Measurements from ENCODE around the gene TRAPPC6A. TPM values are rescaled to one million over a fixed set of nuclear protein-coding genes. Genes with fewer than 3 reads are reported as not detected.

The TRAPPC6A gene
- polyA plus RNA-seq, 1 donor from 2014 or later: 158 TPM

GRCh38 chr19:45151320-45151719, 26.7 kb downstream of the TRAPPC6A start:
- peaks cover 0 to 12% (median 11%) of the 10 kb centered on the region in 3 donors for H3K4me1 Mint-ChIP-seq
- H3K4me3 Mint-ChIP-seq: peak overlapping the region; percentile 21 to 84 (median 65)
- peak overlapping the region in 1 of 3 donors; percentile 71 for H3K27ac Mint-ChIP-seq
- H3K36me3 Mint-ChIP-seq: peaks cover 1% of the 10 kb centered on the region
- H3K9me3 Mint-ChIP-seq: peaks cover 0 to 4% (median 0%) of the 10 kb centered on the region in 3 donors
- peaks cover 30% of the 10 kb centered on the region for H3K27me3 Mint-ChIP-seq

GRCh38 chr19:45150751-45151281, 27.2 kb downstream of the TRAPPC6A start:
- Mint-ChIP-seq H3K27me3 (peaks cover 28% of the 10 kb centered on the region), H3K9me3 (peaks cover 0 to 4% (median 0%) of the 10 kb centered on the region in 3 donors), H3K27ac (no peak overlapping the region), H3K36me3 (no peaks in the 10 kb centered on the region), H3K4me1 (peaks cover 0 to 12% (median 11%) of the 10 kb centered on the region in 3 donors), H3K4me3 (peak overlapping the region in 2 of 4 donors; percentile 12 to 84)

- H3K36me3 Mint-ChIP-seq: no peaks in the 10 kb centered on the region
- H3K4me1 Mint-ChIP-seq: peaks cover 0 to 11% (median 10%) of the 10 kb centered on the region in 3 donors
- H3K9me3 Mint-ChIP-seq: peaks cover 0 to 4% (median 0%) of the 10 kb centered on the region in 3 donors
- no peak overlapping the region for H3K27ac Mint-ChIP-seq
- peaks cover 25% of the 10 kb centered on the region for H3K27me3 Mint-ChIP-seq
- peak overlapping the region in 1 of 4 donors; percentile 12 for H3K4me3 Mint-ChIP-seq
Observed at GRCh38 chr19:45150180-45150579, 27.9 kb downstream of the TRAPPC6A start.

GRCh38 chr19:45149129-45149528, 28.9 kb downstream of the TRAPPC6A start:
- Mint-ChIP-seq H3K36me3 (no peaks in the 10 kb centered on the region), H3K27me3 (peaks cover 16% of the 10 kb centered on the region), H3K27ac (no peak overlapping the region), H3K4me1 (peaks cover 0 to 8% (median 7%) of the 10 kb centered on the region in 3 donors), H3K9me3 (peaks cover 0 to 4% (median 0%) of the 10 kb centered on the region in 3 donors), H3K4me3 (peak overlapping the region in 1 of 4 donors; percentile 32)

GRCh38 chr19:45147835-45148676, 30.0 kb downstream of the TRAPPC6A start:
- H3K27me3 Mint-ChIP-seq: peaks cover 11% of the 10 kb centered on the region
- H3K4me1 Mint-ChIP-seq: peaks cover 0 to 4% (median 4%) of the 10 kb centered on the region in 3 donors
- H3K36me3 Mint-ChIP-seq: no peaks in the 10 kb centered on the region
- no peak overlapping the region for H3K27ac Mint-ChIP-seq
- no peak overlapping the region for H3K4me3 Mint-ChIP-seq
- peaks cover 0 to 4% (median 0%) of the 10 kb centered on the region in 3 donors for H3K9me3 Mint-ChIP-seq

GRCh38 chr19:45146741-45147205, 31.3 kb downstream of the TRAPPC6A start:
- H3K9me3 Mint-ChIP-seq: no peaks in the 10 kb centered on the region
- no peaks in the 10 kb centered on the region for H3K36me3 Mint-ChIP-seq
- H3K27me3 Mint-ChIP-seq: peaks cover 5% of the 10 kb centered on the region
- H3K4me3 Mint-ChIP-seq: no peak overlapping the region
- no peaks in the 10 kb centered on the region for H3K4me1 Mint-ChIP-seq
- no peak overlapping the region for H3K27ac Mint-ChIP-seq

GRCh38 chr19:45146251-45146650, 31.8 kb downstream of the TRAPPC6A start:
- H3K36me3 Mint-ChIP-seq: no peaks in the 10 kb centered on the region
- H3K27ac Mint-ChIP-seq: no peak overlapping the region
- H3K27me3 Mint-ChIP-seq: no peaks in the 10 kb centered on the region
- H3K4me1 Mint-ChIP-seq: no peaks in the 10 kb centered on the region
- no peak overlapping the region for H3K4me3 Mint-ChIP-seq
- no peaks in the 10 kb centered on the region for H3K9me3 Mint-ChIP-seq

- H3K9me3 Mint-ChIP-seq: no peaks in the 10 kb centered on the region
- no peaks in the 10 kb centered on the region for H3K27me3 Mint-ChIP-seq
- H3K36me3 Mint-ChIP-seq: no peaks in the 10 kb centered on the region
- no peak overlapping the region for H3K27ac Mint-ChIP-seq
- no peak overlapping the region for H3K4me3 Mint-ChIP-seq
- H3K4me1 Mint-ChIP-seq: no peaks in the 10 kb centered on the region
Observed at GRCh38 chr19:45145270-45146189, 32.5 kb downstream of the TRAPPC6A start.

- H3K36me3 Mint-ChIP-seq: no peaks in the 10 kb centered on the region
Observed at GRCh38 chr19:45144431-45145269, 33.4 kb downstream of the TRAPPC6A start.

GRCh38 chr19:45142726-45143110, 35.3 kb downstream of the TRAPPC6A start:
- no peaks in the 10 kb centered on the region for H3K36me3 Mint-ChIP-seq
- no peaks in the 10 kb centered on the region for H3K27me3 Mint-ChIP-seq
- H3K4me1 Mint-ChIP-seq: peaks cover 0 to 5% (median 4%) of the 10 kb centered on the region in 3 donors
- H3K9me3 Mint-ChIP-seq: no peaks in the 10 kb centered on the region
- peak overlapping the region in 1 of 4 donors; percentile 60 for H3K4me3 Mint-ChIP-seq
- H3K27ac Mint-ChIP-seq: no peak overlapping the region

More at GRCh38 chr19:45144431-45145269, 33.4 kb downstream of the TRAPPC6A start:
- H3K27me3 Mint-ChIP-seq: no peaks in the 10 kb centered on the region
- no peak overlapping the region for H3K4me3 Mint-ChIP-seq
- H3K9me3 Mint-ChIP-seq: no peaks in the 10 kb centered on the region
- no peaks in the 10 kb centered on the region for H3K4me1 Mint-ChIP-seq
- no peak overlapping the region for H3K27ac Mint-ChIP-seq

- Mint-ChIP-seq H3K27me3 (no peaks in the 10 kb centered on the region), H3K4me3 (no peak overlapping the region), H3K9me3 (no peaks in the 10 kb centered on the region), H3K36me3 (no peaks in the 10 kb centered on the region), H3K27ac (no peak overlapping the region), H3K4me1 (peaks cover 5 to 9% (median 9%) of the 10 kb centered on the region in 3 donors)
Observed at GRCh38 chr19:45142016-45142725, 35.9 kb downstream of the TRAPPC6A start.

GRCh38 chr19:45141203-45141900, 36.7 kb downstream of the TRAPPC6A start:
- H3K27me3 Mint-ChIP-seq: peaks cover 2% of the 10 kb centered on the region
- H3K27ac Mint-ChIP-seq: no peak overlapping the region
- no peak overlapping the region for H3K4me3 Mint-ChIP-seq
- H3K36me3 Mint-ChIP-seq: no peaks in the 10 kb centered on the region
- peaks cover 9 to 17% (median 15%) of the 10 kb centered on the region in 3 donors for H3K4me1 Mint-ChIP-seq
- no peaks in the 10 kb centered on the region for H3K9me3 Mint-ChIP-seq

GRCh38 chr19:45140533-45140932, 37.5 kb downstream of the TRAPPC6A start:
- H3K36me3 Mint-ChIP-seq: no peaks in the 10 kb centered on the region

More at GRCh38 chr19:45140533-45140932, 37.5 kb downstream of the TRAPPC6A start:
- no peak overlapping the region for H3K27ac Mint-ChIP-seq
- H3K4me3 Mint-ChIP-seq: no peak overlapping the region
- no peaks in the 10 kb centered on the region for H3K9me3 Mint-ChIP-seq
- H3K27me3 Mint-ChIP-seq: peaks cover 2% of the 10 kb centered on the region
- H3K4me1 Mint-ChIP-seq: peaks cover 9 to 22% (median 20%) of the 10 kb centered on the region in 3 donors

Measured in IgD-negative memory B cell (primary cell).